GM06990 (cell line): ENCODE measurements around the gene CHRNA9.

Source experiments
- DNase-seq: peaks from one replicate; pipeline ENCODE4 v3.0.0-alpha.2; 2011; ENCODE audit not compliant: insufficient read length; ENCODE audit errors: extremely low read depth
- H3K27me3 ChIP-seq: replicated peaks from 2 replicates; pipeline ENCODE4 v1.6.0; 2011; ENCODE audit warnings: low read length; ENCODE audit not compliant: control insufficient read depth, insufficient read depth
- H3K36me3 ChIP-seq: 2 replicates; pipeline ENCODE4 v1.5.1; 2011; ENCODE audit warnings: low read length; ENCODE audit not compliant: control insufficient read depth, insufficient read depth
- H3K4me3 ChIP-seq: replicated peaks from 2 replicates; pipeline ENCODE4 v1.5.1; 2011; ENCODE audit warnings: low read depth, mild to moderate bottlenecking, control low read depth, low read length
- CTCF ChIP-seq: IDR thresholded peaks from 2 replicates; pipeline ENCODE4 v1.5.1; 2011; ENCODE audit warnings: low read length, control low read depth, mild to moderate bottlenecking, inconsistent platforms; ENCODE audit not compliant: insufficient read depth, poor library complexity, severe bottlenecking

Gene CHRNA9

DNA sequence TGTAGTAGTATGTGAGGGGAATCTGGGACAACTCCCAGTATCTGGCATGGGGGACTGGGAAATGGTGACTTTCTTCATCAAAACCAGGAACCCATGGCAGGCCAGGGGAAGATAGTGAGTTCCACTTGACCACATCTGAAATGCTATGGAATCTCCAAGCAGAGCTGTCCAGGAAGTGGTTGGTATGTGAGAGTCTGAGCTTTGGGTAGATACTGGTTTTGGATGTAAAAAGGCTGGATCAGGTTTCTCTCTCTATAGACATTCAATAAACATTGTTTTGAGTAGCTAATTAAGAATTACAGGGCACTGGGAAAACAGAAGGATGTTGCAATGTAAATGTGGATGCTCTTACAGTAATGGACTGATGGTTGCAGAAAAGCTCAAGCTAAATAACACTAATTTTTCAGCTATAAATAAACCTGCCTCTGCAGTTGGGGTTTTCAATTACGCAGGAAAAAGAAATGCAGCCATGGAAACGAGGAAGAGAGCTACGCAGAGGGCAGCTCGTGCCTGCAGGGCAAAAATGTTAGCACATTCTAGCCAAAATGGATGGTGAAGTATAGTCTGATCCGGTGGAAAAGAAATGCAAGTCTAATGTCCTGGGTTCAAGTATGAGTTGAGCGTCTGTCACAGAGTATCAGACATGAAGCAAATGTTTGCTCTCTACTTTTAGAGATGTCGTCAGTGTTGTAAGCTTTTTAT is 13.4 kb upstream of the CHRNA9 start:
- Histone ChIP-seq H3K4me3 (no peak overlapping the region), H3K27me3 (no peaks in the 10 kb centered on the region), H3K36me3 (no peaks in the 10 kb centered on the region)
- TF ChIP-seq CTCF: no peak
- no peak for DNase-seq

- Histone ChIP-seq H3K4me3 (no peak overlapping the region), H3K36me3 (no peaks in the 10 kb centered on the region), H3K27me3 (no peaks in the 10 kb centered on the region)
- no peak for DNase-seq
- TF ChIP-seq CTCF: no peak
Measured at GRCh38 chr4:40322811-40323210, 12.3 kb upstream of the CHRNA9 start.

GRCh38 chr4:40323866-40324265 is 11.3 kb upstream of the CHRNA9 start:
- Histone ChIP-seq H3K27me3 (no peaks in the 10 kb centered on the region), H3K4me3 (no peak overlapping the region), H3K36me3 (no peaks in the 10 kb centered on the region)
- no peak for DNase-seq
- TF ChIP-seq CTCF: no peak

- TF ChIP-seq CTCF: peak; percentile 84
- no peaks in the 10 kb centered on the region for H3K27me3 ChIP-seq
- no peak for DNase-seq
- no peak overlapping the region for H3K4me3 ChIP-seq
- H3K36me3 ChIP-seq: no peaks in the 10 kb centered on the region
Measured at GRCh38 chr4:40325406-40326019, 9.6 kb upstream of the CHRNA9 start.

- no peak for DNase-seq
- Histone ChIP-seq H3K27me3 (no peaks in the 10 kb centered on the region), H3K4me3 (no peak overlapping the region), H3K36me3 (no peaks in the 10 kb centered on the region)
- TF ChIP-seq CTCF: no peak
Measured at GRCh38 chr4:40327340-40327739, 7.8 kb upstream of the CHRNA9 start.
